22Rv1 (cell line): ENCODE data around the gene POLR2C.

Experiments
- H3K27ac ChIP-seq: fragments of 450-650 bp; 2 replicates; pipeline ENCODE4 v1.5.1; 2017
- CTCF ChIP-seq: fragments of 450-650 bp; IDR thresholded peaks from 2 replicates; pipeline ENCODE4 v1.5.1; 2017; ENCODE audit warnings: mild to moderate bottlenecking
- ZFX ChIP-seq: fragments of 450-650 bp; IDR thresholded peaks from 2 replicates; pipeline ENCODE4 v1.6.1; 2017; ENCODE audit warnings: antibody characterized with exemption, borderline replicate concordance

The POLR2C gene

GRCh38 chr16:57424583-57424982, 37.9 kb upstream of the POLR2C start:
- no peak overlapping the region for H3K27ac ChIP-seq
- TF ChIP-seq CTCF (no peak), ZFX (no peak)

GRCh38 chr16:57426356-57426755, 36.1 kb upstream of the POLR2C start:
- TF ChIP-seq CTCF (no peak), ZFX (no peak)
- H3K27ac ChIP-seq: no peak overlapping the region

- no peak for TF ChIP-seq ZFX
- no peak for TF ChIP-seq CTCF
- no peak overlapping the region for H3K27ac ChIP-seq
These were observed 35.2 kb upstream of the POLR2C start for GRCh38 chr16:57427307-57427706.

- H3K27ac ChIP-seq: no peak overlapping the region
These were observed 34.7 kb upstream of the POLR2C start for GRCh38 chr16:57427824-57428223.

GRCh38 chr16:57430955-57431354, 31.5 kb upstream of the POLR2C start:
- TF ChIP-seq CTCF (no peak), ZFX (no peak)
- no peak overlapping the region for H3K27ac ChIP-seq

More at GRCh38 chr16:57427824-57428223, 34.7 kb upstream of the POLR2C start:
- TF ChIP-seq CTCF (no peak), ZFX (no peak)

- TF ChIP-seq ZFX: no peak
- no peak for TF ChIP-seq CTCF
- peak overlapping the region; percentile 50 for H3K27ac ChIP-seq
These were observed 30.0 kb upstream of the POLR2C start for GRCh38 chr16:57432505-57432904.

GRCh38 chr16:57432989-57433388, 29.5 kb upstream of the POLR2C start:
- TF ChIP-seq CTCF: no peak
- peak overlapping the region; percentile 50 for H3K27ac ChIP-seq
